ENCODE data around the gene RNF150.
"Not testable (repeated sequence)": the region's sequence is repeated elsewhere in the genome, so short reads cannot be mapped to it uniquely, and the experiment has no call there.

RNF150 gene

GRCh38 chr4:141133146-141133998 is at the start of gene RNF150:
RNF150 (minus strand) TSS chr4:141133469.
- peak; percentile 86 for DNase-seq (ENCODE audit: low read depth, low spot score)

GRCh38 chr4:141180991-141181761 is 47.9 kb upstream of the RNF150 start:
- no peak for DNase-seq (ENCODE audit: low read depth, low spot score)

GRCh38 chr4:141179474-141180373 is 46.5 kb upstream of the RNF150 start:
- DNase-seq (ENCODE audit: low read depth, low spot score), result no peak

- no peak for DNase-seq (ENCODE audit: low read depth, low spot score)
Measured at GRCh38 chr4:141177171-141177570, 43.9 kb upstream of the RNF150 start.

- DNase-seq (ENCODE audit: low read depth, low spot score), result no peak
Measured at GRCh38 chr4:141174457-141174856, 41.2 kb upstream of the RNF150 start.

- no peak for DNase-seq (ENCODE audit: low read depth, low spot score)
Measured at GRCh38 chr4:141170671-141171070, 37.4 kb upstream of the RNF150 start.

GRCh38 chr4:141169391-141169790 is 36.1 kb upstream of the RNF150 start:
- no peak for DNase-seq (ENCODE audit: low read depth, low spot score)

- DNase-seq (ENCODE audit: low read depth, low spot score), result not testable (repeated sequence)
Measured at GRCh38 chr4:141165001-141165400, 31.7 kb upstream of the RNF150 start.

- no peak for DNase-seq (ENCODE audit: low read depth, low spot score)
Measured at GRCh38 chr4:141159027-141159426, 25.8 kb upstream of the RNF150 start.

- peak; percentile 15 for DNase-seq (ENCODE audit: low read depth, low spot score)
Measured at GRCh38 chr4:141158219-141158618, 24.9 kb upstream of the RNF150 start.

GRCh38 chr4:141155586-141155985 is 22.3 kb upstream of the RNF150 start:
- DNase-seq (ENCODE audit: low read depth, low spot score), result no peak

- no peak for DNase-seq (ENCODE audit: low read depth, low spot score)
Measured at GRCh38 chr4:141154725-141155124, 21.5 kb upstream of the RNF150 start.

- no peak for DNase-seq (ENCODE audit: low read depth, low spot score)
Measured at GRCh38 chr4:141153751-141154510, 20.7 kb upstream of the RNF150 start.

GRCh38 chr4:141144207-141144606 is 10.9 kb upstream of the RNF150 start:
- no peak for DNase-seq (ENCODE audit: low read depth, low spot score)

GRCh38 chr4:141142423-141142822 is 9.2 kb upstream of the RNF150 start:
- no peak for DNase-seq (ENCODE audit: low read depth, low spot score)

GRCh38 chr4:141140391-141141200 is 7.3 kb upstream of the RNF150 start:
- DNase-seq (ENCODE audit: low read depth, low spot score), result no peak

- DNase-seq (ENCODE audit: low read depth, low spot score), result no peak
Measured at GRCh38 chr4:141133999-141134995, 1.0 kb upstream of the RNF150 start.

- no peak for DNase-seq (ENCODE audit: low read depth, low spot score)
Measured at GRCh38 chr4:141132709-141133145, 542 bp downstream of the RNF150 start.

All from smooth muscle cell of the brain vasculature (primary cell).